DND-41 (cell line): ENCODE data around the gene TAOK1.

Experiments used
- CTCF ChIP-seq: IDR thresholded peaks from 2 replicates; pipeline ENCODE4 v1.5.1; 2012; ENCODE audit warnings: borderline replicate concordance, low read length, moderate library complexity, mild to moderate bottlenecking; ENCODE audit not compliant: poor library complexity, severe bottlenecking; ENCODE audit errors: extremely low read depth
- EZH2 ChIP-seq: IDR thresholded peaks from 3 replicates; pipeline ENCODE4 v1.6.1; 2012; ENCODE audit warnings: borderline replicate concordance, low read depth, mild to moderate bottlenecking, moderate library complexity, low read length, inconsistent platforms; ENCODE audit not compliant: severe bottlenecking

GRCh38 chr17:29570521-29570920 is 180.4 kb downstream of the TAOK1 start:
- TF ChIP-seq EZH2 (no peak), CTCF (no peak)
